GM18498 (cell line): ENCODE data around the gene IRS1.

Experiments used
- ATAC-seq: cut with Tn5 transposase; IDR thresholded peaks from one replicate; pipeline ENCODE4 v1.9.1; 2021; ENCODE audit warnings: mild to moderate bottlenecking, moderate library complexity; ENCODE audit not compliant: unreplicated experiment

The IRS1 gene

DNA sequence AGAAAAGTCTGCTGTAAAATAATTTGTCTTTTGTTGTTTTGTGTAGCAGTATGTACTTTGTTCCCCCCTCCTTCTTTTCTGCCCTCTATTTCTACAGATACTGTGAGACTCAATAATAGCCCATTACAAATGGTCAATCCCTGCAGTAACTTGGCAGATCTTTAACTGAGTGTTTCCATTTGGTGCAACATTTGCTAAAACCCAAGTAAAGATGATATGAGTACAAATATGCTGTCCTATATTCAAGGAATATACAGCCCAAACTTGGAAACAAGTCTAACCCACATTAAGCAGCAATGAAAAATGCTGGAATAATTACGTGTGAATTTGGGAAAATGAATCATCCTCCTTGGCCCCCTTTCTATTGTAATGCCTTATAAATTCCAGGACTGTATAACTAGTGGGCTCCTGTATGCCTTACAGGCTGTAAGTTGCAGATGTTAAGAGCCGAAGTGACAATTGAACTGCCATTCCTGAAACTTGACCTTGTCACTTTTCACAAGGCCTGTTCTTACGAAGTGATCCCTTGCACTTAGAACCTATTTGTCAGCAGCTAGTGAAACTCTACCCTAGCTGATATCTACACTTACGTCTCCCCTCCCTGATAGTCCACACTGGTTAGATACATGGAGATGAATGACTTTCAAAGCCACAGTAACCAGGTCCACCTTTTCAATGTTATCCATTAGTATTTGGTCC is 104.9 kb downstream of the IRS1 start:
- ATAC-seq, result no peak

DNA sequence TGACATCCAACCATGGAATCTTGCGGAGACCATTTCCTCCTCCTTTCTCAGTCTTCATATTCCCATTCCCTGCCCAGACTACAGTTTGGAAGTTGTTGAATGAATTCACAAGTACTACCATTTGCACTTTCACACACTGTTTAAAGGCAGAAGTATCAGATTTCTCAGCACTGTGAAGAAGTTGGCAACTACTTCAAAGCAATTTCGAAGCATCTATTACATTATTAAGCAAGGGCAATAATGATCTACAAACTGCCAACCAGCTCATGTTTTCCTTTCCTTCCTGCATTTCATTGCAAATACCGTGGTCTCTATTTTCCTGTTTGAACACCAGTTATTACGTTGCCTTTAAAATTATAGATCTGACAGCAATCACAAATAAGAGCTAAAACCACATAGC is 105.5 kb downstream of the IRS1 start:
- no peak for ATAC-seq

DNA sequence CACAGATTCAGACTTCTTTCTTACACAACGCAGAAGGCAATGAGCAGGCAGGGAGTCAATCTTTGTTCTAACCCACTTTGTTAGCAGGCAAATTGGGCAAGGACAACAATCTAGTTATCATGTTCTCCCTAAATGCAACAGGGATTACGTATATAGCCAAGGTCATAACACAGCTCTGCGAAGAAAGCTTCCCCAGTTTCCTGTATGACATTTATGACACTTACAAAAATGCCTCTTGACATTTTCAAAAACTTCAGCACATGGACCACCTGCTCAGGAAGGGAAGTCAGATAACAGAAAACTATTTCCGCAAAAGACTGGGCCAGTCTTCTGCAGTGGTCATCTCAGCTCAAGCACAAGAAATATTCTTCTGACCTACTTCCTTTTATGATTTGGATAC is 106.1 kb downstream of the IRS1 start:
- ATAC-seq, result no peak

DNA sequence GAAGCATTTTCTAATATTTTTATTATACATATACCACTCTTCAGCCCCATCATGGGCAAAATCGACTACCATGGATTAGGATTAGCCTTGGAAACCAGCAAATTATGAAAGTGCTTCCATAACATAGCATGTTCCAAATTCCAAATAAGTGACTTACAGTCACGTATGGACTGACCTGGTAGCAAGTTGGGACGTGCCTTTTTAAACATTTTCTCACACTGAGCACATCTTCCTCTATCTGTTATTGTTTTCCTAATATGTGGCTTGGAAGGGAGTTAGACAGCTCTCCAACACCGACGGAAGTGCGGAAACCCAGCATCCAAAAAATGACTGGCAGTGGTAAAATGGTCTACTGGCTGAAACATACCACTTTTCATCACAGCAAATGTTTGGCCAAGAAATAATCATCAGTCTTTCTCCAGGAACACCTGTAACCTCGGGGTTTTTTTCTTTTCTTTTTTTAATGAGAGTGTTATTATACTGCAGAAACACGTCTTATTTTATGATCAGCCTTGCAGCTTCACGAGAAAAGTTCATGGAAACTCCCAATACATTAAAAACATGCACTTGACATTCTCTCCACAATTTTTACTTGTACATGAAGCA is 107.0 kb downstream of the IRS1 start:
- no peak for ATAC-seq

DNA sequence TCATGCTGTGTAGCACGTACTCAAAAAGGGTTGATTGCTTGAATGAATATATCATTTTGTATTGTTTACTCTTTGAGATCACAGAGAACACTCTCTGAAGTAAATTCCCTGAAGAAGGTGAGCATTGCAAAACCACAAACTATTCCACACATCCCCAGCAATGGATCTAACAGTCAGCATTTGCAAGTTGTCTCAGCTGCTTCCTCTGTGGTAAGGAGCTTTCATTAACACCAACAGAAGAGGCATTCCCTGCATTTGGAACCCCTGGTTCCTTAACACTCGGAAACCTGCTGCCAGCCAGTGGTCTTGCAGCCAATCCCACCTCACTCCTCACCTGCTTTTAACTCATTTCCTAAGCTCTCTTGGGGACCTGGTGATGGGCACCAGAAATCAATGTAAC is 108.4 kb downstream of the IRS1 start:
- ATAC-seq, result no peak

DNA sequence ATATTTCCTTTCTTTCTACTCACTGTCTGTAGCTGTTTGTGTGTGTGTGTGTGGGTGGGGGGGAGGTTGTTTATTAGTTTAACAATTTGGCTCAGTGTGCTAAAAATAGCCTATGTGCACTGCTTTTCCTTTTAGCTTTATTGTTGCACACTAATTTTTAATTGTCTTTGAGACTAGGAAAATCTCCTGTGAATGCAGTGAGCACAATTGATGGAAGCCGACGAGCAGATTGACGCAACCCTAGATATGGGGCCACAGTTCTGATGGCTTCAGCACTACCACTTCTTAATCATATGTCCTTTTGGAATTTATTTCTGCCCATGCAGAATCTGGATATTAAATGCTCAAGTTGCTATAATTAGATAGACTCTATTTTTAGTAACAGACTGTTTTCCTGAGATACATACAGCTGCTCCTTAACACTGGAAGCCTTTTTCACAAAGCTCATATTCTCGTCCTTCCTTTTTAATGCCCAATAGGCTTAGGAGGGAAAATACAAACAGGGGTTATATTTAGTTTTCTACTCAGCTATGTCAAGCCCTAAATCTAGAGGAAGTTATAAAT is 109.1 kb downstream of the IRS1 start:
- ATAC-seq, result no peak

DNA sequence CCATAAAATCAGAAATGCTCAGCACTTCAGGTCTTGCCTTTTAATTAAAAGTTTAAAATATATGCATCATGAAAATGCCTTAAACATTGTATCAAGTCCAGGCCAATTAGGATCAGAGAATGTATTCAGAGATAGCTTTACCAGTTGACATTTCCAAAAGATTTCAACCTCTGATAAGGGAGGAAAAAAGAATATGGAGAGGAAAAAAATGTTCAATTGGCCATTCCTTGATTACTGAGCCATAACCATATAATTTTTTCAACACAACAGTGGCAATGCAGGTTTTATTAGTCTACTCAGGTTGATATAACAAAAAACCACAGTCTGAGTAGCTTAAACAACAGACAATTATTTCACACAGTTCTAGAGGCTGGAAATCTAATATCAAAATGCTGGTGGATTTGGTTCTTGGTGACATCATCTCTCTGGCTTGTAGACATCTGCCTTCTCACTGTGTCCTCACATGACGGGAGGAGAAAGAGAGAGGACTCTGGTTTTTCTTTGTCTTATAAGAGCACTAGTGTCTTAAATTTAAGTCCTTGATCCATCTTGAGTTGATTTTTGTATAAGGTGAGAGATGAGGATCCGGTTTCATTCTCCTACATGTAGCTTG is 111.9 kb downstream of the IRS1 start:
- ATAC-seq, result no peak

DNA sequence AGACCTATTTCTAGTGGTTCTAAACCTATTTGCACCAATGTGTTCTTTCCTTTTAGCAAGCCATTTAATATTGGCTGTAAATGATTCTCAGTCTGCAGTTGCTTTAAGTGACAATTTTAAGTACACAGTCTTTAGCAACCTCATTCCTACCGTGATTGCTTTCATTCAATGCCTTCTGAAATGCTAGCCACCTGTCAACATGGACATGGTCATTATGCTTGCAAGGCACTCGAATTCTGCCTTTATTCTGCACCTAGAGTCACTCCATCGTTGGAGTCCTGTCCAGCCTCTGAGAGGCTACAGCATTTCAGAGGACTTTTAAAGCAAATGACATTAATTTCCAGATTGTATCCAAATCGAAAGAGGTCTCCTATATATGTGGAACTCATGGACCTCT is 115.1 kb downstream of the IRS1 start:
- no peak for ATAC-seq

DNA sequence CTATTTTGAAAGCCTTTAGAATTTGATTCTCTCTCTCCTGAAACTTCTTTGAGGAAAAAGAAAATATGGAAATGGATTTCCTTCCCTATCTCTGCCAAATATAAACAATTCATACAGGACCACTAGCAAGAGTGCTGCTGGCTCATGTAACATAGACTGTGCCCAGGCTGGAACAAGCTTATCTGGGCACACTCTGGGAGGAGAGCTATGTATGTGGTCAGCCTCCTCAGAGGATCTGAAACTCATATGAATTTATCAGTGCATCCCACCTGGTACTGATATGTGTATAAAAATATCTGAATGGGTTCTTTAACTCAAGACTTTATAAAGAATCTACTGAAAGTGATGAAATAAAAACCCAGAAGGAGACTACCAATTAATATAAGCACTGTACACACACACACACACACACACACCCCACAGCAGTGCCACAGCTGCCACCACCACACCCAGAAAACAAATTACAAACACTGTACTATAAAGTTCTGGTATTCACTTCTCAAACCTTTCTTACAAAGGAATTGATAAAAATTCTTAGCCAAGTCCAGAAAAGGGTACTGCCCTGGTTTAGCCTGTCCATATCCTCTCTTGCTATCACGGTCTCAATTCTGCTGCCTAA is 115.6 kb downstream of the IRS1 start:
- no peak for ATAC-seq

DNA sequence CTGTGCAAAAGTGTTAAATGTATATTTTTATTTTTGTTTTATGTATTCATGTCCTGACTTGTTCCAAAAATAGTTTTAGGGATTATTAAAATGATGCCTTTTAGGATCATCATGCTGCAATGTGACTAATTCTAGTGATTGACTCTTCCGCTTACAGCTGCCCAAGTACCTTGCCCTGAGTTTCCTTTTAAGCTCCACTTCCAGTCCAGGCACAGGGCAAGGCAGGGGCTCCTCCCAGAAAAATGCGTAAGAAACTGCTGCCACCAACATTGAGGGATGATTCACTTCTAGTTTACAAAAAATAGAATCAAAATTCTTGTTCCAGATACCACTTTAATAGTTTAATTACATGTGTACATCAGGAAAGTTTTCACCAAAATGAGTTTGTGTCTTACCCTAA is 116.4 kb downstream of the IRS1 start:
- ATAC-seq, result no peak
